ENCODE measurements around the gene SEMG1. TPM values are rescaled to one million over a fixed set of nuclear protein-coding genes. Genes with fewer than 3 reads are reported as not detected.

The SEMG1 gene
- total and polyA plus RNA-seq, 2 of the 8 experiments (the other 6 are each of a cell fraction or from before 2014, with no cell fraction given), result 3.0 to 5.8 TPM

GRCh38 chr20:45258664-45259063 is 51.8 kb downstream of the SEMG1 start (continued):
- TF ChIP-seq, protein P1, sequence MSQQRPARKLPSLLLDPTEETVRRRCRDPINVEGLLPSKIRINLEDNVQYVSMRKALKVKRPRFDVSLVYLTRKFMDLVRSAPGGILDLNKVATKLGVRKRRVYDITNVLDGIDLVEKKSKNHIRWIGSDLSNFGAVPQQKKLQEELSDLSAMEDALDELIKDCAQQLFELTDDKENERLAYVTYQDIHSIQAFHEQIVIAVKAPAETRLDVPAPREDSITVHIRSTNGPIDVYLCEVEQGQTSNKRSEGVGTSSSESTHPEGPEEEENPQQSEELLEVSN (IDR thresholded peaks at IDR 0.05), result no peak
- TF ChIP-seq CHD2 (IDR thresholded peaks at IDR 0.05; ENCODE audit: low read length), result no peak
- no peak for TF ChIP-seq EP300 (IDR thresholded peaks at IDR 0.05; ENCODE audit: borderline replicate concordance in 1 of 2, low read depth in 2 of 2, low read length in 2 of 2)
- TF ChIP-seq SIRT6 (IDR thresholded peaks at IDR 0.05; ENCODE audit: low read length), result no peak
- TF ChIP-seq SUZ12 (IDR thresholded peaks at IDR 0.05; ENCODE audit: low read length), result no peak
- no peak for TF ChIP-seq EGR1 (IDR thresholded peaks at IDR 0.05; ENCODE audit: borderline replicate concordance, low read depth, low read length)
- no peak for TF ChIP-seq CTBP2 (IDR thresholded peaks at IDR 0.05; ENCODE audit: borderline replicate concordance, insufficient read depth, insufficient read length, low read length)

Other genes starting within 250 kb of the SEMG1 start
- gene TOMM34, start 246.6 kb upstream of the SEMG1 start, total RNA-seq (2021; fragmentation: NEBNext Ultra II Directional; extraction: Animal tissue kit (Norgen Biotek cat#: 25700)), result 32.1 and 33.8 TPM in 2 replicates
- gene TOMM34, start 246.6 kb upstream of the SEMG1 start, polyA plus RNA-seq (2011; rRNA removed), result 30.0 and 35.1 TPM in 2 replicates
- 33.8 and 34.3 TPM in 2 replicates for gene STK4, start 240.5 kb upstream of the SEMG1 start, total RNA-seq (2021; fragmentation: NEBNext Ultra II Directional; extraction: Animal tissue kit (Norgen Biotek cat#: 25700))
- gene STK4, start 240.5 kb upstream of the SEMG1 start, polyA plus RNA-seq (2011; rRNA removed), result 8.6 and 12.0 TPM in 2 replicates
- gene KCNS1, start 105.9 kb upstream of the SEMG1 start, total RNA-seq (2021; fragmentation: NEBNext Ultra II Directional; extraction: Animal tissue kit (Norgen Biotek cat#: 25700)), result 1.8 and 1.9 TPM in 2 replicates
- 1.4 and 2.0 TPM in 2 replicates for gene KCNS1, start 105.9 kb upstream of the SEMG1 start, polyA plus RNA-seq (2011; rRNA removed)
- gene WFDC5, start 91.9 kb upstream of the SEMG1 start, total RNA-seq (2021; fragmentation: NEBNext Ultra II Directional; extraction: Animal tissue kit (Norgen Biotek cat#: 25700)), result not detected in 2 replicates
- not detected in 2 replicates for gene WFDC5, start 91.9 kb upstream of the SEMG1 start, polyA plus RNA-seq (2011; rRNA removed)
- gene WFDC12, start 82.6 kb upstream of the SEMG1 start, total RNA-seq (2021; fragmentation: NEBNext Ultra II Directional; extraction: Animal tissue kit (Norgen Biotek cat#: 25700)), result not detected in 2 replicates
- not detected in 2 replicates for gene WFDC12, start 82.6 kb upstream of the SEMG1 start, polyA plus RNA-seq (2011; rRNA removed)
- not detected in 2 replicates for gene PI3, start 32.1 kb upstream of the SEMG1 start, total RNA-seq (2021; fragmentation: NEBNext Ultra II Directional; extraction: Animal tissue kit (Norgen Biotek cat#: 25700))
- gene PI3, start 32.1 kb upstream of the SEMG1 start, polyA plus RNA-seq (2011; rRNA removed), result not detected in 2 replicates
- not detected in 2 replicates for gene SEMG2, start 14.3 kb downstream of the SEMG1 start, total RNA-seq (2021; fragmentation: NEBNext Ultra II Directional; extraction: Animal tissue kit (Norgen Biotek cat#: 25700))
- not detected in 2 replicates for gene SEMG2, start 14.3 kb downstream of the SEMG1 start, polyA plus RNA-seq (2011; rRNA removed)
- gene SLPI, start 47.5 kb downstream of the SEMG1 start, total RNA-seq (2021; fragmentation: NEBNext Ultra II Directional; extraction: Animal tissue kit (Norgen Biotek cat#: 25700)), result not detected in 2 replicates
- gene SLPI, start 47.5 kb downstream of the SEMG1 start, polyA plus RNA-seq (2011; rRNA removed), result 0.17 TPM in 1 of 2 replicates, not detected in the other
- gene RBPJL, start 99.8 kb downstream of the SEMG1 start, total RNA-seq (2021; fragmentation: NEBNext Ultra II Directional; extraction: Animal tissue kit (Norgen Biotek cat#: 25700)), result 0.67 and 0.73 TPM in 2 replicates
- 1.3 and 1.5 TPM in 2 replicates for gene RBPJL, start 99.8 kb downstream of the SEMG1 start, polyA plus RNA-seq (2011; rRNA removed)
- gene MATN4, start 101.3 kb downstream of the SEMG1 start, total RNA-seq (2021; fragmentation: NEBNext Ultra II Directional; extraction: Animal tissue kit (Norgen Biotek cat#: 25700)), result 4.0 and 4.4 TPM in 2 replicates
- 2.1 and 3.6 TPM in 2 replicates for gene MATN4, start 101.3 kb downstream of the SEMG1 start, polyA plus RNA-seq (2011; rRNA removed)
- gene SDC4, start 141.4 kb downstream of the SEMG1 start, total RNA-seq (2021; fragmentation: NEBNext Ultra II Directional; extraction: Animal tissue kit (Norgen Biotek cat#: 25700)), result 59.2 and 60.2 TPM in 2 replicates
- gene SDC4, start 141.4 kb downstream of the SEMG1 start, polyA plus RNA-seq (2011; rRNA removed), result 29.9 and 34.6 TPM in 2 replicates
- gene SYS1, start 156.1 kb downstream of the SEMG1 start, total RNA-seq (2021; fragmentation: NEBNext Ultra II Directional; extraction: Animal tissue kit (Norgen Biotek cat#: 25700)), result 18.2 and 19.6 TPM in 2 replicates
- gene SYS1, start 156.1 kb downstream of the SEMG1 start, polyA plus RNA-seq (2011; rRNA removed), result 50.8 and 57.4 TPM in 2 replicates
- not detected in 2 replicates for gene TP53TG5, start 171.3 kb downstream of the SEMG1 start, total RNA-seq (2021; fragmentation: NEBNext Ultra II Directional; extraction: Animal tissue kit (Norgen Biotek cat#: 25700))
- gene TP53TG5, start 171.3 kb downstream of the SEMG1 start, polyA plus RNA-seq (2011; rRNA removed), result not detected in 2 replicates
- gene DBNDD2, start 201.3 kb downstream of the SEMG1 start, total RNA-seq (2021; fragmentation: NEBNext Ultra II Directional; extraction: Animal tissue kit (Norgen Biotek cat#: 25700)), result 50.1 and 55.8 TPM in 2 replicates
- gene DBNDD2, start 201.3 kb downstream of the SEMG1 start, polyA plus RNA-seq (2011; rRNA removed), result 95.5 and 96.3 TPM in 2 replicates
- 64.3 and 66.0 TPM in 2 replicates for gene PIGT, start 209.1 kb downstream of the SEMG1 start, total RNA-seq (2021; fragmentation: NEBNext Ultra II Directional; extraction: Animal tissue kit (Norgen Biotek cat#: 25700))
- 89.7 and 113 TPM in 2 replicates for gene PIGT, start 209.1 kb downstream of the SEMG1 start, polyA plus RNA-seq (2011; rRNA removed)

All from H1 (cell line).